Measurements from ENCODE around the gene OSM.

Gene OSM

GRCh38 chr22:30296324-30296723 lies 29.7 kb upstream of the OSM start:
- Mint-ChIP-seq H3K36me3 (ENCODE audit: low read depth) (no peaks in the 10 kb centered on the region), H3K4me3 (no peak overlapping the region), H3K27ac (no peak overlapping the region), H3K27me3 (ENCODE audit: low read depth, poor library complexity) (no peaks in the 10 kb centered on the region), H3K4me1 (peaks cover 20% of the 10 kb centered on the region), H3K9me3 (no peaks in the 10 kb centered on the region)
- no peak for DNase-seq
- TF ChIP-seq CTCF (IDR thresholded peaks at IDR 0.05), result no peak

- TF ChIP-seq CTCF (IDR thresholded peaks at IDR 0.05), result no peak
- no peak overlapping the region for H3K27ac Mint-ChIP-seq
- no peaks in the 10 kb centered on the region for H3K36me3 Mint-ChIP-seq (ENCODE audit: low read depth)
- H3K9me3 Mint-ChIP-seq, result no peaks in the 10 kb centered on the region
- H3K27me3 Mint-ChIP-seq (ENCODE audit: low read depth, poor library complexity), result no peaks in the 10 kb centered on the region
- H3K4me3 Mint-ChIP-seq, result no peak overlapping the region
- H3K4me1 Mint-ChIP-seq, result peaks cover 22% of the 10 kb centered on the region
- DNase-seq, result no peak
Observed at GRCh38 chr22:30295576-30295975, 28.9 kb upstream of the OSM start.

- no peaks in the 10 kb centered on the region for H3K36me3 Mint-ChIP-seq (ENCODE audit: low read depth)
- H3K27ac Mint-ChIP-seq, result no peak overlapping the region
- no peak overlapping the region for H3K4me3 Mint-ChIP-seq
- H3K4me1 Mint-ChIP-seq, result peaks cover 30% of the 10 kb centered on the region
- TF ChIP-seq CTCF (IDR thresholded peaks at IDR 0.05), result no peak
- H3K27me3 Mint-ChIP-seq (ENCODE audit: low read depth, poor library complexity), result no peaks in the 10 kb centered on the region
- no peaks in the 10 kb centered on the region for H3K9me3 Mint-ChIP-seq
- DNase-seq, result no peak
Observed at GRCh38 chr22:30294830-30295229, 28.2 kb upstream of the OSM start.

- Mint-ChIP-seq H3K27ac (no peak overlapping the region), H3K9me3 (no peaks in the 10 kb centered on the region), H3K4me3 (no peak overlapping the region), H3K4me1 (peaks cover 31% of the 10 kb centered on the region), H3K36me3 (ENCODE audit: low read depth) (no peaks in the 10 kb centered on the region), H3K27me3 (ENCODE audit: low read depth, poor library complexity) (no peaks in the 10 kb centered on the region)
- no peak for TF ChIP-seq CTCF (IDR thresholded peaks at IDR 0.05)
- no peak for DNase-seq
Observed at GRCh38 chr22:30294066-30294465, 27.4 kb upstream of the OSM start.

GRCh38 chr22:30293026-30293425 lies 26.4 kb upstream of the OSM start:
- TF ChIP-seq CTCF (IDR thresholded peaks at IDR 0.05), result no peak
- no peak overlapping the region for H3K4me3 Mint-ChIP-seq
- no peak overlapping the region for H3K27ac Mint-ChIP-seq
- no peaks in the 10 kb centered on the region for H3K9me3 Mint-ChIP-seq
- H3K4me1 Mint-ChIP-seq, result peaks cover 36% of the 10 kb centered on the region
- no peak for DNase-seq
- no peaks in the 10 kb centered on the region for H3K36me3 Mint-ChIP-seq (ENCODE audit: low read depth)
- H3K27me3 Mint-ChIP-seq (ENCODE audit: low read depth, poor library complexity), result no peaks in the 10 kb centered on the region

GRCh38 chr22:30292069-30292970 lies 25.7 kb upstream of the OSM start:
- Mint-ChIP-seq H3K4me3 (no peak overlapping the region), H3K9me3 (no peaks in the 10 kb centered on the region), H3K27ac (no peak overlapping the region), H3K4me1 (peaks cover 40% of the 10 kb centered on the region), H3K36me3 (ENCODE audit: low read depth) (no peaks in the 10 kb centered on the region), H3K27me3 (ENCODE audit: low read depth, poor library complexity) (no peaks in the 10 kb centered on the region)
- no peak for TF ChIP-seq CTCF (IDR thresholded peaks at IDR 0.05)
- no peak for DNase-seq

Measured in nephron progenitor cell (in vitro differentiated cells).